ENCODE data around the gene GGN. TPM values are rescaled to one million over a fixed set of nuclear protein-coding genes. Genes with fewer than 3 reads are reported as not detected.

Gene GGN
- total and polyA plus RNA-seq, 2 of the 13 experiments (the other 11 are each of a cell fraction or from before 2014, with no cell fraction given): not detected

DNA sequence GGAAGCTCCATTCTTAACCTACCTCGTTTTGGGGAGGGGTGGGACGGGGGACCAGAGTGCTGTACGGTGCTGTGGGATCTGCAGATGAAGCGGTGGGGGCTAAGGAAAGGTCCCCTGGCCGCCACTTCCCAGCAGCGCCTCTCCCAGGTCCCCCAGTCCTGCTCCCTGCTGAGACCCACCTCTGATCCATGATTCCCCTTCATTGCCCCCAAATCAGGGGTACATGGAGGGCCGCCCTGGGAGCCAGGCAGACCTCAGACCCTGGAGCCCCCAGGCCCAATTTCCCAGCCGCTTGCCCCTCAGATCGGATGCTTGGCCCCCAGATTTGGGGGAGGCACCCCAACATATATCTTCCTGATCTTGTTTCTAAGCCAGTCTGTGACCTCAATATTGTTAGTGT, 11.2 kb upstream of the GGN start (continued):
- TF ChIP-seq, protein P1, sequence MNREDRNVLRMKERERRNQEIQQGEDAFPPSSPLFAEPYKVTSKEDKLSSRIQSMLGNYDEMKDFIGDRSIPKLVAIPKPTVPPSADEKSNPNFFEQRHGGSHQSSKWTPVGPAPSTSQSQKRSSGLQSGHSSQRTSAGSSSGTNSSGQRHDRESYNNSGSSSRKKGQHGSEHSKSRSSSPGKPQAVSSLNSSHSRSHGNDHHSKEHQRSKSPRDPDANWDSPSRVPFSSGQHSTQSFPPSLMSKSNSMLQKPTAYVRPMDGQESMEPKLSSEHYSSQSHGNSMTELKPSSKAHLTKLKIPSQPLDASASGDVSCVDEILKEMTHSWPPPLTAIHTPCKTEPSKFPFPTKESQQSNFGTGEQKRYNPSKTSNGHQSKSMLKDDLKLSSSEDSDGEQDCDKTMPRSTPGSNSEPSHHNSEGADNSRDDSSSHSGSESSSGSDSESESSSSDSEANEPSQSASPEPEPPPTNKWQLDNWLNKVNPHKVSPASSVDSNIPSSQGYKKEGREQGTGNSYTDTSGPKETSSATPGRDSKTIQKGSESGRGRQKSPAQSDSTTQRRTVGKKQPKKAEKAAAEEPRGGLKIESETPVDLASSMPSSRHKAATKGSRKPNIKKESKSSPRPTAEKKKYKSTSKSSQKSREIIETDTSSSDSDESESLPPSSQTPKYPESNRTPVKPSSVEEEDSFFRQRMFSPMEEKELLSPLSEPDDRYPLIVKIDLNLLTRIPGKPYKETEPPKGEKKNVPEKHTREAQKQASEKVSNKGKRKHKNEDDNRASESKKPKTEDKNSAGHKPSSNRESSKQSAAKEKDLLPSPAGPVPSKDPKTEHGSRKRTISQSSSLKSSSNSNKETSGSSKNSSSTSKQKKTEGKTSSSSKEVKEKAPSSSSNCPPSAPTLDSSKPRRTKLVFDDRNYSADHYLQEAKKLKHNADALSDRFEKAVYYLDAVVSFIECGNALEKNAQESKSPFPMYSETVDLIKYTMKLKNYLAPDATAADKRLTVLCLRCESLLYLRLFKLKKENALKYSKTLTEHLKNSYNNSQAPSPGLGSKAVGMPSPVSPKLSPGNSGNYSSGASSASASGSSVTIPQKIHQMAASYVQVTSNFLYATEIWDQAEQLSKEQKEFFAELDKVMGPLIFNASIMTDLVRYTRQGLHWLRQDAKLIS (CRISPR knock-in tag; IDR thresholded peaks at IDR 0.05): no peak
- TF ChIP-seq, protein P2, sequence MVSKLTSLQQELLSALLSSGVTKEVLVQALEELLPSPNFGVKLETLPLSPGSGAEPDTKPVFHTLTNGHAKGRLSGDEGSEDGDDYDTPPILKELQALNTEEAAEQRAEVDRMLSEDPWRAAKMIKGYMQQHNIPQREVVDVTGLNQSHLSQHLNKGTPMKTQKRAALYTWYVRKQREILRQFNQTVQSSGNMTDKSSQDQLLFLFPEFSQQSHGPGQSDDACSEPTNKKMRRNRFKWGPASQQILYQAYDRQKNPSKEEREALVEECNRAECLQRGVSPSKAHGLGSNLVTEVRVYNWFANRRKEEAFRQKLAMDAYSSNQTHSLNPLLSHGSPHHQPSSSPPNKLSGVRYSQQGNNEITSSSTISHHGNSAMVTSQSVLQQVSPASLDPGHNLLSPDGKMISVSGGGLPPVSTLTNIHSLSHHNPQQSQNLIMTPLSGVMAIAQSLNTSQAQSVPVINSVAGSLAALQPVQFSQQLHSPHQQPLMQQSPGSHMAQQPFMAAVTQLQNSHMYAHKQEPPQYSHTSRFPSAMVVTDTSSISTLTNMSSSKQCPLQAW (CRISPR knock-in tag; IDR thresholded peaks at IDR 0.05): no peak
- TF ChIP-seq KLF16 (CRISPR knock-in tag; IDR thresholded peaks at IDR 0.05): no peak
- no peak for TF ChIP-seq KAT8 (CRISPR knock-in tag; IDR thresholded peaks at IDR 0.05)
- TF ChIP-seq, protein P3, sequence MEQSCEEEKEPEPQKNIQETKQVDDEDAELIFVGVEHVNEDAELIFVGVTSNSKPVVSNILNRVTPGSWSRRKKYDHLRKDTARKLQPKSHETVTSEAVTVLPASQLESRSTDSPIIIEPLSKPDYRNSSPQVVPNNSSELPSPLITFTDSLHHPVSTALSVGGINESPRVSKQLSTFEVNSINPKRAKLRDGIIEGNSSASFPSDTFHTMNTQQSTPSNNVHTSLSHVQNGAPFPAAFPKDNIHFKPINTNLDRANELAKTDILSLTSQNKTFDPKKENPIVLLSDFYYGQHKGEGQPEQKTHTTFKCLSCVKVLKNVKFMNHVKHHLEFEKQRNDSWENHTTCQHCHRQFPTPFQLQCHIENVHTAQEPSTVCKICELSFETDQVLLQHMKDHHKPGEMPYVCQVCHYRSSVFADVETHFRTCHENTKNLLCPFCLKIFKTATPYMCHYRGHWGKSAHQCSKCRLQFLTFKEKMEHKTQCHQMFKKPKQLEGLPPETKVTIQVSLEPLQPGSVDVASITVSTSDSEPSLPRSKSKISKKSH (CRISPR knock-in tag; IDR thresholded peaks at IDR 0.05; ENCODE audit: borderline replicate concordance): no peak
- no peak for TF ChIP-seq ZNF713 (CRISPR knock-in tag; IDR thresholded peaks at IDR 0.05)
- TF ChIP-seq, protein P4, sequence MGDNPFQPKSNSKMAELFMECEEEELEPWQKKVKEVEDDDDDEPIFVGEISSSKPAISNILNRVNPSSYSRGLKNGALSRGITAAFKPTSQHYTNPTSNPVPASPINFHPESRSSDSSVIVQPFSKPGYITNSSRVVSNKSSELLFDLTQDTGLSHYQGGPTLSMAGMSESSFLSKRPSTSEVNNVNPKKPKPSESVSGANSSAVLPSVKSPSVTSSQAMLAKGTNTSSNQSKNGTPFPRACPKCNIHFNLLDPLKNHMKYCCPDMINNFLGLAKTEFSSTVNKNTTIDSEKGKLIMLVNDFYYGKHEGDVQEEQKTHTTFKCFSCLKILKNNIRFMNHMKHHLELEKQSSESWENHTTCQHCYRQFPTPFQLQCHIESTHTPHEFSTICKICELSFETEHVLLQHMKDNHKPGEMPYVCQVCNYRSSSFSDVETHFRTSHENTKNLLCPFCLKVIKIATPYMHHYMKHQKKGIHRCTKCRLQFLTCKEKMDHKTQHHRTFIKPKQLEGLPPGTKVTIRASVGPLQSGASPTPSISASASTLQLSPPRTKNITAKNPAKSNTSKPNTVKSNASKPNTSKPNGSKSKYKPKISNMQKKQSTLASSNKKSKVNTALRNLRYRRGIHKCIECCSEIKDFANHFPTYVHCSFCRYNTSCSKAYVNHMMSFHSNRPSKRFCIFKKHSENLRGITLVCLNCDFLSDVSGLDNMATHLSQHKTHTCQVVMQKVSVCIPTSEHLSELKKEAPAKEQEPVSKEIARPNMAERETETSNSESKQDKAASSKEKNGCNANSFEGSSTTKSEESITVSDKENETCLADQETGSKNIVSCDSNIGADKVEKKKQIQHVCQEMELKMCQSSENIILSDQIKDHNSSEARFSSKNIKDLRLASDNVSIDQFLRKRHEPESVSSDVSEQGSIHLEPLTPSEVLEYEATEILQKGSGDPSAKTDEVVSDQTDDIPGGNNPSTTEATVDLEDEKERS (CRISPR knock-in tag; IDR thresholded peaks at IDR 0.05): no peak
